ENCODE data around the gene SIGLEC5.
"Not testable (repeated sequence)": the region's sequence is repeated elsewhere in the genome, so short reads cannot be mapped to it uniquely, and the experiment has no call there.

The SIGLEC5 gene

GRCh38 chr19:51630315-51630714 is at the start of gene SIGLEC5:
Gene SIGLEC5, minus strand, starts transcription at chr19:51630401. Its CDS starts 66 bp downstream, at chr19:51630335.
- not testable (repeated sequence) for DNase-seq (ENCODE audit: low spot score); H3K9me3 Mint-ChIP-seq; H3K27ac Mint-ChIP-seq; H3K36me3 Mint-ChIP-seq (ENCODE audit: low read depth); H3K4me3 Mint-ChIP-seq; H3K4me1 Mint-ChIP-seq (ENCODE audit: low read depth)
- peaks cover 20% of the 10 kb centered on the region for H3K27me3 Mint-ChIP-seq (ENCODE audit: low read depth)

GRCh38 chr19:51676566-51677083 is 46.4 kb upstream of the SIGLEC5 start:
- H3K36me3 Mint-ChIP-seq (ENCODE audit: low read depth): no peaks in the 10 kb centered on the region
- H3K27me3 Mint-ChIP-seq (ENCODE audit: low read depth): peaks cover 11% of the 10 kb centered on the region
- H3K4me3 Mint-ChIP-seq: peak overlapping the region; percentile 40
- peaks cover 7% of the 10 kb centered on the region for H3K4me1 Mint-ChIP-seq (ENCODE audit: low read depth)
- H3K27ac Mint-ChIP-seq: peak overlapping the region; percentile 26
- peaks cover 18% of the 10 kb centered on the region for H3K9me3 Mint-ChIP-seq
- peak; percentile 56 for DNase-seq (ENCODE audit: low spot score)

- DNase-seq (ENCODE audit: low spot score); H3K36me3 Mint-ChIP-seq (ENCODE audit: low read depth); H3K27me3 Mint-ChIP-seq (ENCODE audit: low read depth); H3K4me1 Mint-ChIP-seq (ENCODE audit: low read depth); H3K4me3 Mint-ChIP-seq: not testable (repeated sequence)
- peaks cover 18% of the 10 kb centered on the region for H3K9me3 Mint-ChIP-seq
- peak overlapping the region; percentile 26 for H3K27ac Mint-ChIP-seq
These were observed 45.8 kb upstream of the SIGLEC5 start for GRCh38 chr19:51675911-51676565.

GRCh38 chr19:51668216-51668615 is 38.0 kb upstream of the SIGLEC5 start:
- H3K4me1 Mint-ChIP-seq (ENCODE audit: low read depth): no peaks in the 10 kb centered on the region
- H3K27ac Mint-ChIP-seq: no peak overlapping the region
- H3K36me3 Mint-ChIP-seq (ENCODE audit: low read depth): no peaks in the 10 kb centered on the region
- peaks cover 28% of the 10 kb centered on the region for H3K27me3 Mint-ChIP-seq (ENCODE audit: low read depth)
- peaks cover 3% of the 10 kb centered on the region for H3K9me3 Mint-ChIP-seq
- H3K4me3 Mint-ChIP-seq: no peak overlapping the region
- no peak for DNase-seq (ENCODE audit: low spot score)

- no peaks in the 10 kb centered on the region for H3K9me3 Mint-ChIP-seq
- no peak overlapping the region for H3K27ac Mint-ChIP-seq
- no peaks in the 10 kb centered on the region for H3K36me3 Mint-ChIP-seq (ENCODE audit: low read depth)
- DNase-seq (ENCODE audit: low spot score): no peak
- no peaks in the 10 kb centered on the region for H3K4me1 Mint-ChIP-seq (ENCODE audit: low read depth)
- no peak overlapping the region for H3K4me3 Mint-ChIP-seq
- H3K27me3 Mint-ChIP-seq (ENCODE audit: low read depth): peaks cover 35% of the 10 kb centered on the region
These were observed 34.8 kb upstream of the SIGLEC5 start for GRCh38 chr19:51664997-51665396.

GRCh38 chr19:51664131-51664530 is 33.9 kb upstream of the SIGLEC5 start:
- H3K9me3 Mint-ChIP-seq: no peaks in the 10 kb centered on the region
- H3K4me3 Mint-ChIP-seq: no peak overlapping the region
- DNase-seq (ENCODE audit: low spot score): no peak
- no peaks in the 10 kb centered on the region for H3K36me3 Mint-ChIP-seq (ENCODE audit: low read depth)
- H3K27me3 Mint-ChIP-seq (ENCODE audit: low read depth): peaks cover 30% of the 10 kb centered on the region
- no peak overlapping the region for H3K27ac Mint-ChIP-seq
- no peaks in the 10 kb centered on the region for H3K4me1 Mint-ChIP-seq (ENCODE audit: low read depth)

GRCh38 chr19:51663650-51664049 is 33.4 kb upstream of the SIGLEC5 start:
- no peak for DNase-seq (ENCODE audit: low spot score)
- Mint-ChIP-seq H3K4me1 (ENCODE audit: low read depth) (no peaks in the 10 kb centered on the region), H3K36me3 (ENCODE audit: low read depth) (no peaks in the 10 kb centered on the region), H3K27me3 (ENCODE audit: low read depth) (peaks cover 30% of the 10 kb centered on the region), H3K4me3 (no peak overlapping the region), H3K9me3 (no peaks in the 10 kb centered on the region), H3K27ac (no peak overlapping the region)

- Mint-ChIP-seq H3K27me3 (ENCODE audit: low read depth) (peaks cover 27% of the 10 kb centered on the region), H3K9me3 (no peaks in the 10 kb centered on the region), H3K27ac (no peak overlapping the region), H3K36me3 (ENCODE audit: low read depth) (no peaks in the 10 kb centered on the region), H3K4me3 (no peak overlapping the region), H3K4me1 (ENCODE audit: low read depth) (peaks cover 5% of the 10 kb centered on the region)
- DNase-seq (ENCODE audit: low spot score): peak; percentile 47
These were observed 30.9 kb upstream of the SIGLEC5 start for GRCh38 chr19:51660975-51661600.

- Mint-ChIP-seq H3K9me3 (no peaks in the 10 kb centered on the region), H3K4me3 (no peak overlapping the region), H3K27ac (no peak overlapping the region), H3K36me3 (ENCODE audit: low read depth) (no peaks in the 10 kb centered on the region), H3K4me1 (ENCODE audit: low read depth) (peaks cover 6% of the 10 kb centered on the region), H3K27me3 (ENCODE audit: low read depth) (peaks cover 17% of the 10 kb centered on the region)
- no peak for DNase-seq (ENCODE audit: low spot score)
These were observed 24.6 kb upstream of the SIGLEC5 start for GRCh38 chr19:51654783-51655182.

GRCh38 chr19:51653162-51653561 is 23.0 kb upstream of the SIGLEC5 start:
- peaks cover 6% of the 10 kb centered on the region for H3K4me1 Mint-ChIP-seq (ENCODE audit: low read depth)
- DNase-seq (ENCODE audit: low spot score): no peak
- peaks cover 21% of the 10 kb centered on the region for H3K27me3 Mint-ChIP-seq (ENCODE audit: low read depth)
- H3K27ac Mint-ChIP-seq: no peak overlapping the region
- H3K36me3 Mint-ChIP-seq (ENCODE audit: low read depth): no peaks in the 10 kb centered on the region
- no peak overlapping the region for H3K4me3 Mint-ChIP-seq
- no peaks in the 10 kb centered on the region for H3K9me3 Mint-ChIP-seq

GRCh38 chr19:51652266-51652665 is 22.1 kb upstream of the SIGLEC5 start:
- H3K27ac Mint-ChIP-seq: no peak overlapping the region

GRCh38 chr19:51651216-51651846 is 21.1 kb upstream of the SIGLEC5 start:
- Mint-ChIP-seq H3K27me3 (ENCODE audit: low read depth) (peaks cover 16% of the 10 kb centered on the region), H3K9me3 (no peaks in the 10 kb centered on the region)

More at GRCh38 chr19:51652266-51652665, 22.1 kb upstream of the SIGLEC5 start:
- Mint-ChIP-seq H3K4me1 (ENCODE audit: low read depth) (peaks cover 6% of the 10 kb centered on the region), H3K27me3 (ENCODE audit: low read depth) (peaks cover 20% of the 10 kb centered on the region), H3K9me3 (no peaks in the 10 kb centered on the region), H3K4me3 (no peak overlapping the region), H3K36me3 (ENCODE audit: low read depth) (no peaks in the 10 kb centered on the region)
- DNase-seq (ENCODE audit: low spot score): no peak

GRCh38 chr19:51647318-51647717 is 17.1 kb upstream of the SIGLEC5 start:
- no peaks in the 10 kb centered on the region for H3K36me3 Mint-ChIP-seq (ENCODE audit: low read depth)
- H3K27me3 Mint-ChIP-seq (ENCODE audit: low read depth): peaks cover 26% of the 10 kb centered on the region
- H3K4me1 Mint-ChIP-seq (ENCODE audit: low read depth): peaks cover 3% of the 10 kb centered on the region
- H3K9me3 Mint-ChIP-seq: no peaks in the 10 kb centered on the region
- no peak for DNase-seq (ENCODE audit: low spot score)
- H3K4me3 Mint-ChIP-seq: no peak overlapping the region
- no peak overlapping the region for H3K27ac Mint-ChIP-seq

More at GRCh38 chr19:51651216-51651846, 21.1 kb upstream of the SIGLEC5 start:
- Mint-ChIP-seq H3K27ac (no peak overlapping the region), H3K36me3 (ENCODE audit: low read depth) (no peaks in the 10 kb centered on the region), H3K4me3 (no peak overlapping the region), H3K4me1 (ENCODE audit: low read depth) (peaks cover 2% of the 10 kb centered on the region)
- no peak for DNase-seq (ENCODE audit: low spot score)

GRCh38 chr19:51646730-51647129 is 16.5 kb upstream of the SIGLEC5 start, which contains the start of gene SIGLEC14:
Gene SIGLEC14, minus strand, starts transcription at chr19:51646825. Its CDS starts 66 bp downstream, at chr19:51646759.
- H3K27ac Mint-ChIP-seq; DNase-seq (ENCODE audit: low spot score); H3K9me3 Mint-ChIP-seq; H3K36me3 Mint-ChIP-seq (ENCODE audit: low read depth); H3K4me3 Mint-ChIP-seq; H3K4me1 Mint-ChIP-seq (ENCODE audit: low read depth): not testable (repeated sequence)
- peaks cover 30% of the 10 kb centered on the region for H3K27me3 Mint-ChIP-seq (ENCODE audit: low read depth)
